PC-9 (cell line): ENCODE measurements around the gene EIF3B. TPM values are rescaled to one million over a fixed set of nuclear protein-coding genes. Genes with fewer than 3 reads are reported as not detected.

ENCODE experiments used
- BruUV-seq: library from RNA; stranded (reverse); fragments of 400-500 nt; replicated peaks from 2 replicates; lab custom pipeline; 2021; lab: Mats Ljungman, UMichigan
- CTCF ChIA-PET: fragments of 300-600 bp; sonication (Branson Sonifier 250); formaldehyde crosslinking; loops from one replicate; lab custom pipeline; 2022; ENCODE audit warnings: antibody characterized with exemption; lab: Charles Lee
- POLR2A ChIA-PET: fragments of 300-600 bp; sonication (Branson Sonifier 250); formaldehyde crosslinking; loops from one replicate; lab custom pipeline; 2022; ENCODE audit warnings: antibody characterized with exemption; ENCODE audit not compliant: unreplicated experiment; lab: Charles Lee
- DNase-seq, 2 experiments: peaks; one replicate each; pipeline versions ENCODE4 v3.0.0 to v3.0.0-alpha.2; 2015 to 2022; ENCODE audit warnings: mixed read lengths in 1 of 2
- H2AFZ ChIP-seq: fragments of 200-600 bp; sonication (generic); 2 replicates; pipeline ENCODE4 v1.8.1; 2017; ENCODE audit warnings: antibody characterized with exemption
- H3F3A ChIP-seq: fragments of 200-600 bp; sonication (generic); 2 replicates; pipeline ENCODE4 v1.8.1; 2017; ENCODE audit warnings: antibody characterized with exemption, mild to moderate bottlenecking, low read depth; ENCODE audit not compliant: insufficient read depth
- H3K27ac ChIP-seq: fragments of 200-600 bp; sonication (generic); 2 replicates; pipeline ENCODE4 v1.6.1; 2016; ENCODE audit warnings: mixed run types
- H3K27me3 ChIP-seq: fragments of 200-600 bp; sonication (generic); 2 replicates; pipeline ENCODE4 v1.6.1; 2016; ENCODE audit warnings: low read depth, mixed run types; ENCODE audit not compliant: insufficient read depth
- H3K36me3 ChIP-seq: fragments of 200-600 bp; sonication (generic); 2 replicates; pipeline ENCODE4 v1.6.1; 2016; ENCODE audit warnings: low read depth, mixed run types
- H3K4me1 ChIP-seq: fragments of 200-600 bp; sonication (generic); replicated peaks from 2 replicates; pipeline ENCODE4 v1.6.1; 2016; ENCODE audit warnings: mixed run types; ENCODE audit not compliant: insufficient read depth
- H3K4me2 ChIP-seq: fragments of 200-600 bp; sonication (generic); 2 replicates; pipeline ENCODE4 v1.6.1; 2017; ENCODE audit warnings: mixed run types
- H3K4me3 ChIP-seq: fragments of 200-600 bp; sonication (generic); 2 replicates; pipeline ENCODE4 v1.6.1; 2016; ENCODE audit warnings: mixed run types
- H3K79me2 ChIP-seq: fragments of 200-600 bp; sonication (generic); 2 replicates; pipeline ENCODE4 v1.6.1; 2017; ENCODE audit warnings: low read depth, mixed run types
- H3K9me2 ChIP-seq: fragments of 200-600 bp; sonication (generic); 2 replicates; pipeline ENCODE4 v1.8.1; 2017; ENCODE audit warnings: mild to moderate bottlenecking; ENCODE audit not compliant: insufficient read depth
- H3K9me3 ChIP-seq: fragments of 200-600 bp; sonication (generic); 2 replicates; pipeline ENCODE4 v1.8.1; 2016; ENCODE audit warnings: low read depth; ENCODE audit not compliant: insufficient read depth
- H4K20me1 ChIP-seq: fragments of 200-600 bp; sonication (generic); 2 replicates; pipeline ENCODE4 v1.8.1; 2017; ENCODE audit not compliant: insufficient read depth
- CTCF ChIP-seq: fragments of 200-600 bp; sonication (generic); conservative IDR thresholded peaks from 2 replicates; pipeline ENCODE4 v1.6.1; 2017; ENCODE audit warnings: mixed run types, antibody characterized with exemption, mild to moderate bottlenecking, moderate library complexity
- EZH2 ChIP-seq: fragments of 200-600 bp; sonication (generic); IDR thresholded peaks from 2 replicates; pipeline ENCODE4 v1.8.0; 2017; ENCODE audit warnings: antibody characterized with exemption, low read depth
- intact Hi-C: fragments of 100-400 bp; cut with micrococcal nuclease; formaldehyde crosslinking; loops from one replicate; pipeline ENCODE4 v1.10.0; 2022; ENCODE audit not compliant: unreplicated experiment
- total RNA-seq: library from RNA; stranded (reverse); gene quantifications from 2 replicates; pipeline ENCODE4 v1.2.3, GENCODE V29; 2021

The EIF3B gene
- total RNA-seq, 1 experiment from 2014 or later = 299 TPM

GRCh38 chr7:2357571-2357970 is 2.9 kb downstream of the EIF3B start:
- Histone ChIP-seq H4K20me1 (peaks cover 72% of the 10 kb centered on the region), H3K4me1 (peaks cover 27% of the 10 kb centered on the region)
- POLR2A ChIA-PET = interaction anchor here (0.6 kb wide), 1 partner anchor 19 kb away, joined by 7 read pairs; no protein-coding TSS in a partner anchor

GRCh38 chr7:2358968-2359527 is 4.4 kb downstream of the EIF3B start:
- peaks cover 86% of the 10 kb centered on the region for H4K20me1 ChIP-seq
- no peaks in the 10 kb centered on the region for H3K27me3 ChIP-seq
- no peak overlapping the region for H3K4me3 ChIP-seq
- H3K79me2 ChIP-seq = peaks cover 91% of the 10 kb centered on the region
- no peaks in the 10 kb centered on the region for H3K9me3 ChIP-seq
- no peak for DNase-seq
- no peaks in the 10 kb centered on the region for H3K9me2 ChIP-seq
- H3F3A ChIP-seq = peaks cover 66% of the 10 kb centered on the region
- BruUV-seq = no TSS peak
- POLR2A ChIA-PET = no interaction called here
- intact Hi-C loops = no loop called here
- no peak for TF ChIP-seq CTCF
- TF ChIP-seq EZH2 = no peak
- H3K4me1 ChIP-seq = peaks cover 18% of the 10 kb centered on the region
- H3K36me3 ChIP-seq = peaks cover 59% of the 10 kb centered on the region
- H3K4me2 ChIP-seq = no peak overlapping the region
- no peak overlapping the region for H3K27ac ChIP-seq
- no peak overlapping the region for H2AFZ ChIP-seq
- CTCF ChIA-PET = interaction anchor here (0.6 kb wide), 1 partner anchor 60 kb away, joined by 3 read pairs; no protein-coding TSS in a partner anchor

More at GRCh38 chr7:2357571-2357970, 2.9 kb downstream of the EIF3B start:
- Histone ChIP-seq H3K4me3 (peak overlapping the region; percentile 7; the same call in 1 of the 2 replicates), H3F3A (peaks cover 52% of the 10 kb centered on the region), H3K9me2 (no peaks in the 10 kb centered on the region), H3K36me3 (peaks cover 46% of the 10 kb centered on the region), H3K79me2 (peaks cover 88% of the 10 kb centered on the region), H3K27ac (0 out of 2 replicates have a peak overlapping the region, but pooled peaks have one; percentile 2), H3K4me2 (peak overlapping the region; percentile 95), H3K27me3 (no peaks in the 10 kb centered on the region), H3K9me3 (no peaks in the 10 kb centered on the region), H2AFZ (no peak overlapping the region)
- CTCF ChIA-PET = no interaction called here
- intact Hi-C loops = no loop called here
- TF ChIP-seq CTCF (no peak), EZH2 (no peak)
- BruUV-seq = no TSS peak
- DNase-seq = no peak

GRCh38 chr7:2359610-2360009 is 5.0 kb downstream of the EIF3B start:
- no peak overlapping the region for H3K27ac ChIP-seq
- no peaks in the 10 kb centered on the region for H3K27me3 ChIP-seq
- no TSS peak for BruUV-seq
- H3K4me1 ChIP-seq = peaks cover 18% of the 10 kb centered on the region
- no peak for DNase-seq
- H3K9me2 ChIP-seq = no peaks in the 10 kb centered on the region
- ChIA-PET POLR2A (no interaction called here), CTCF (no interaction called here)
- no peak overlapping the region for H3K4me3 ChIP-seq
- intact Hi-C loops = no loop called here
- H4K20me1 ChIP-seq = peaks cover 92% of the 10 kb centered on the region
- H3F3A ChIP-seq = peaks cover 67% of the 10 kb centered on the region
- H3K9me3 ChIP-seq = no peaks in the 10 kb centered on the region
- H3K4me2 ChIP-seq = no peak overlapping the region
- TF ChIP-seq EZH2 (no peak), CTCF (no peak)
- no peak overlapping the region for H2AFZ ChIP-seq
- H3K79me2 ChIP-seq = peaks cover 96% of the 10 kb centered on the region
- H3K36me3 ChIP-seq = peaks cover 64% of the 10 kb centered on the region
